Large intestine (tissue), 12 donors: Measurements from ENCODE around the gene RPS6KA6. TPM values are rescaled to one million over a fixed set of nuclear protein-coding genes. Genes with fewer than 3 reads are reported as not detected.

ENCODE experiments used
- DNase-seq, 2 donors: peaks; one replicate each; pipeline versions ENCODE4 v3.0.0 to v3.0.0-alpha.2; 2013
- H3K27ac ChIP-seq: one replicate; pipeline ENCODE4 v1.5.1; 2013; ENCODE audit warnings: low read length
- H3K27me3 ChIP-seq: 2 replicates; pipeline ENCODE4 v1.6.1; 2013; ENCODE audit warnings: low read length; ENCODE audit not compliant: control insufficient read depth, insufficient read depth
- H3K36me3 ChIP-seq: 2 replicates; pipeline ENCODE4 v1.6.1; 2013; ENCODE audit warnings: low read length; ENCODE audit not compliant: control insufficient read depth, insufficient read depth
- H3K4me1 ChIP-seq: one replicate; pipeline ENCODE4 v1.6.1; 2013; ENCODE audit warnings: low read length; ENCODE audit not compliant: control insufficient read depth, insufficient read depth
- H3K4me3 ChIP-seq: one replicate; pipeline ENCODE4 v1.5.1; 2013; ENCODE audit warnings: low read length
- H3K9me3 ChIP-seq: one replicate; pipeline ENCODE4 v1.6.1; 2013; ENCODE audit warnings: mild to moderate bottlenecking, low read depth, low read length, moderate library complexity; ENCODE audit not compliant: control insufficient read depth
- WGBS: methylation state at CpG from one replicate; pipeline ENCODE4 v1.1.5; 2013; ENCODE audit warnings: low lambda C conversion rate; ENCODE audit not compliant: insufficient coverage; 5-methylcytosine and 5-hydroxymethylcytosine counted together
- long read RNA-seq, 11 donors: transcript quantifications; one replicate each; lab custom pipeline, GENCODE V29; 2026
- polyA plus RNA-seq: library from polyadenylated mRNA; unstranded; fragments of 120-200 nt; gene quantifications from one replicate; pipeline ENCODE4 v1.2.1, GENCODE V29; 2013

RPS6KA6 gene
- polyA plus RNA-seq, result 8.2 TPM
- long read RNA-seq, donor 1, result 0 reads
- long read RNA-seq, donor 2, partial matches to known transcripts, result 0 of 2 reads
- long read RNA-seq, donor 2, other reads (novel, unspliced or antisense), result 0 of 2 reads
- long read RNA-seq, donor 3, result 0 reads
- long read RNA-seq, donor 4, result 0 reads
- long read RNA-seq, donor 5, partial matches to known transcripts, result 0 of 1 reads
- long read RNA-seq, donor 5, other reads (novel, unspliced or antisense), result 0 of 1 reads
- long read RNA-seq, donor 6, result 0 reads
- long read RNA-seq, donor 7, result 0 reads
- long read RNA-seq, donor 8, result 0 reads
- long read RNA-seq, donor 9, result 0 reads
- long read RNA-seq, donor 10, result 0 reads
- long read RNA-seq, donor 11, result 0 reads

- Histone ChIP-seq H3K36me3 (no peaks in the 10 kb centered on the region), H3K27ac (peak within 1 kb of the TSS; percentile 69), H3K27me3 (no peaks in the 10 kb centered on the region), H3K4me3 (peak within 1 kb of the TSS; percentile 76), H3K4me1 (peaks cover 4% of the 10 kb centered on the region), H3K9me3 (no peaks in the 10 kb centered on the region)
- DNase-seq, result peak in 1 of 2 donors; percentile 57
- WGBS, result no CpG with 5 or more reads among the region's 81 CpGs
Measured at GRCh38 chrX:84187533-84188319, at the start of gene RPS6KA6. TSS of gene RPS6KA6 (minus strand) at chrX:84188199. CDS start at chrX:84187899, 300 bp downstream.

GRCh38 chrX:84224741-84225140 lies 36.7 kb upstream of the RPS6KA6 start:
- WGBS, result no CpG with 5 or more reads among the region's 3 CpGs
- H3K4me3 ChIP-seq, result no peak overlapping the region
- no peak for DNase-seq

GRCh38 chrX:84223261-84223660 lies 35.3 kb upstream of the RPS6KA6 start:
- Histone ChIP-seq H3K27ac (no peak overlapping the region), H3K9me3 (no peaks in the 10 kb centered on the region), H3K27me3 (no peaks in the 10 kb centered on the region), H3K4me3 (no peak overlapping the region), H3K4me1 (no peaks in the 10 kb centered on the region), H3K36me3 (no peaks in the 10 kb centered on the region)
- no peak for DNase-seq

More at GRCh38 chrX:84224741-84225140, 36.7 kb upstream of the RPS6KA6 start:
- H3K27me3 ChIP-seq, result no peaks in the 10 kb centered on the region
- H3K36me3 ChIP-seq, result no peaks in the 10 kb centered on the region
- H3K9me3 ChIP-seq, result no peaks in the 10 kb centered on the region
- no peak overlapping the region for H3K27ac ChIP-seq
- no peaks in the 10 kb centered on the region for H3K4me1 ChIP-seq

DNA sequence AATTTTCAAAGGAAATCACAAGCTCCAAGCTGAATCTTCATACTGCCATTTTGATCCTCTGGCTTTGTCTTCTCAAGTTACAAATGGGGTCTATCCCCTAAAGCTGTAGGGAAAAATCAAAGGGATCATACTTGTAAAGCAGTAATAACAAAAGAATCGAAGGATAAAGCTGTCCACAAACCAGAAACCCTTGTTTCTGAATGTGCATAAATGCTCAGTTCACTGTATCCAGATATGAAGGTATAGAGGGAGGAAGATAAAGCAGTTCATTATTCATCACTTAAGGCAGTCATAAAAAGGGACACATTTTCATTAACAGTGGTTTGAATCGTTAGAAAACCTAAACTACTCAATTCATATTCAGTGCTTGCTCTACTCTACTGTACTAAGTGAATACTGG lies 33.2 kb upstream of the RPS6KA6 start:
- H3K27ac ChIP-seq, result no peak overlapping the region
- no peak for DNase-seq
- H3K4me3 ChIP-seq, result no peak overlapping the region
- WGBS, result 100% methylated on average over 1 of the region's 2 CpGs
- H3K27me3 ChIP-seq, result no peaks in the 10 kb centered on the region
- no peaks in the 10 kb centered on the region for H3K36me3 ChIP-seq
- H3K4me1 ChIP-seq, result no peaks in the 10 kb centered on the region
- no peaks in the 10 kb centered on the region for H3K9me3 ChIP-seq

DNA sequence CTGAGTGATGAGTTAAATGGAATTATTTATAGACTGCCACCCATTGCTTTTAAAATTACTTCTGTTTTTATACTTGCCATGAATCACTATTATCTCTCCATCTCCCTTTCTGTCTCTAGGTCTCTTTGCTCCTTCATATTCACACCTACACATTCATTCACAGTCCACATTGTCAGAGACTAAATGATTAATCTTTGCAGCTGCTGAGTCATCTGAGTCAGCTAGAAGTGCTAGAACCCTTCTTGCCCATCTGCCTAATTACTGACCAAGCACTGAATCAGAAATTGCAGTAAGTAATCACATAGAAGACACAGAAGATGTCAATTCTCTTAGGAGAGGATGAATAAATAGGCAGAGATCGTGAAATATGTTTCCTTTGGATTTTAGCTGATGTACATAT lies 31.6 kb upstream of the RPS6KA6 start:
- no peak for DNase-seq
- Histone ChIP-seq H3K4me3 (no peak overlapping the region), H3K27me3 (no peaks in the 10 kb centered on the region), H3K4me1 (no peaks in the 10 kb centered on the region), H3K36me3 (no peaks in the 10 kb centered on the region), H3K27ac (no peak overlapping the region), H3K9me3 (no peaks in the 10 kb centered on the region)
- no CpG with 5 or more reads among the region's 1 CpG for WGBS

DNA sequence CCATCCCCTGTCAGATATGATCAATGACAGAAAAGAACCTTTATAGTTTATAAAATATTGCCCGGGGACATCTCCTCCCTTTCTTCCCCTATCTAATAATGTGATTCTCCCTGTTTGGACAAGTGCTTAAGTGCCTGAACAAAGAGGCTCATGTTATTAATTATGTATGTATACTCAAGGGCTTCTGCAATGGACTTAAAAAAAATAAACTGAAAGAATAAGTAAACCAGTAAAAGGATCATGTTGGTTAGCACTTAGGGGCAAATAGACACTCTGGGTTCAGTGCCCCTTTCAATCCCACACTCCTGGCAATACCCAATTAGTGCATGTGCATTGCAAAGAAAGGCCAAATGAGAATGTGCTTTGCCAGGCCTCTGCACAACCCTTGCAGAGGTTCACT lies 30.7 kb upstream of the RPS6KA6 start:
- no peak for DNase-seq
- no peaks in the 10 kb centered on the region for H3K36me3 ChIP-seq
- no CpG with 5 or more reads among the region's 1 CpG for WGBS
- no peak overlapping the region for H3K4me3 ChIP-seq
- no peaks in the 10 kb centered on the region for H3K27me3 ChIP-seq
- H3K27ac ChIP-seq, result no peak overlapping the region
- H3K9me3 ChIP-seq, result no peaks in the 10 kb centered on the region
- H3K4me1 ChIP-seq, result no peaks in the 10 kb centered on the region

- no peaks in the 10 kb centered on the region for H3K9me3 ChIP-seq
- H3K27ac ChIP-seq, result no peak overlapping the region
- H3K4me1 ChIP-seq, result no peaks in the 10 kb centered on the region
- no peaks in the 10 kb centered on the region for H3K36me3 ChIP-seq
- DNase-seq, result no peak
- no peak overlapping the region for H3K4me3 ChIP-seq
- WGBS, result no CpG with 5 or more reads among the region's 2 CpGs
- no peaks in the 10 kb centered on the region for H3K27me3 ChIP-seq
Measured at GRCh38 chrX:84216881-84217280, 28.9 kb upstream of the RPS6KA6 start.

DNA sequence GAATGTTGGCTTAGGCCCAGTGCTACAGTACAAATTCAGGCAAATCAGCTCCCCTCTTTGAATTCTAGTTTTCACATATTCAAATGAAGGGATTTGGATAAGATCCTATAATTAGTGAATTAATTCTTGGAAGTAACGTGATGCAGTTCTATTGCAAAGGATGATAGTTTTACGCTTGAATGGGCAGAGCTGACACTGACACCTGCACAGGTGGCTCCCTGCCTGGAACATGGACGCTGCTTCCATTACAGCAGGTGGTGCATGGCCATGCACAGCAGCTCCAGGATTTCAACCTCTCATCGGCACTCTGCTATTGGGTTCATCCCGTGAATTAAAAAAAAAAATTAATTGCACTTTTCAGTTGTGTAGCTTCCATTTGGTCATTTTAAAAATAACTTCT lies 28.4 kb upstream of the RPS6KA6 start:
- Histone ChIP-seq H3K4me1 (no peaks in the 10 kb centered on the region), H3K36me3 (no peaks in the 10 kb centered on the region), H3K27me3 (no peaks in the 10 kb centered on the region), H3K4me3 (no peak overlapping the region), H3K27ac (no peak overlapping the region), H3K9me3 (no peaks in the 10 kb centered on the region)
- 92% methylated on average over 2 of the region's 5 CpGs for WGBS
- DNase-seq, result no peak

- no peak for DNase-seq
- Histone ChIP-seq H3K27ac (no peak overlapping the region), H3K4me1 (no peaks in the 10 kb centered on the region), H3K9me3 (no peaks in the 10 kb centered on the region), H3K36me3 (no peaks in the 10 kb centered on the region), H3K4me3 (no peak overlapping the region), H3K27me3 (no peaks in the 10 kb centered on the region)
Measured at GRCh38 chrX:84205276-84205675, 17.3 kb upstream of the RPS6KA6 start.

- no CpG with 5 or more reads among the region's 1 CpG for WGBS
- Histone ChIP-seq H3K27ac (no peak overlapping the region), H3K4me3 (no peak overlapping the region)
Measured at GRCh38 chrX:84199688-84200087, 11.7 kb upstream of the RPS6KA6 start.

More at GRCh38 chrX:84199688-84200087, 11.7 kb upstream of the RPS6KA6 start:
- no peaks in the 10 kb centered on the region for H3K36me3 ChIP-seq
- H3K27me3 ChIP-seq, result no peaks in the 10 kb centered on the region
- no peaks in the 10 kb centered on the region for H3K4me1 ChIP-seq
- no peak for DNase-seq
- no peaks in the 10 kb centered on the region for H3K9me3 ChIP-seq
